GM18870 (cell line): Measurements from ENCODE around the gene CLEC10A.
"Not testable (repeated sequence)": the region's sequence is repeated elsewhere in the genome, so short reads cannot be mapped to it uniquely, and the experiment has no call there.

ENCODE experiments used
- ATAC-seq: cut with Tn5 transposase; IDR thresholded peaks from one replicate; pipeline ENCODE4 v1.9.1; 2021; ENCODE audit warnings: moderate library complexity; ENCODE audit not compliant: unreplicated experiment

CLEC10A gene, protein sequence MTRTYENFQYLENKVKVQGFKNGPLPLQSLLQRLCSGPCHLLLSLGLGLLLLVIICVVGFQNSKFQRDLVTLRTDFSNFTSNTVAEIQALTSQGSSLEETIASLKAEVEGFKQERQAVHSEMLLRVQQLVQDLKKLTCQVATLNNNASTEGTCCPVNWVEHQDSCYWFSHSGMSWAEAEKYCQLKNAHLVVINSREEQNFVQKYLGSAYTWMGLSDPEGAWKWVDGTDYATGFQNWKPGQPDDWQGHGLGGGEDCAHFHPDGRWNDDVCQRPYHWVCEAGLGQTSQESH

GRCh38 chr17:7079581-7080455, at the start of gene CLEC10A:
TSS of gene CLEC10A (minus strand) at chr17:7080251. CDS start at chr17:7078812, 1,439 bp downstream.
- ATAC-seq = no peak

GRCh38 chr17:7129311-7129710, 49.3 kb upstream of the CLEC10A start:
- no peak for ATAC-seq

GRCh38 chr17:7128160-7128559, 48.1 kb upstream of the CLEC10A start:
- no peak for ATAC-seq

DNA sequence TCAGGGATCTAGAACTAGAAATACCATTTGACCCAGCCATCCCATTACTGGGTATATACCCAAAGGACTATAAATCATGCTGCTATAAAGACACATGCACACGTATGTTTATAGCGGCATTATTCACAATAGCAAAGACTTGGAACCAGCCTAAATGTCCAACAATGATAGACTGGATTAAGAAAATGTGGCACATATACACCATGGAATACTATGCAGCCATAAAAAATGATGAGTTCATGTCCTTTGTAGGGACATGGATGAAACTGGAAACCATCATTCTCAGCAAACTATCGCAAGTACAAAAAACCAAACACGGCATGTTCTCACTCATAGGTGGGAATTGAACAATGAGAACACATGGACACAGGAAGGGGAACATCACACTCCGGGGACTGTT, 47.5 kb upstream of the CLEC10A start:
- not testable (repeated sequence) for ATAC-seq

GRCh38 chr17:7126386-7126785, 46.3 kb upstream of the CLEC10A start:
- not testable (repeated sequence) for ATAC-seq

DNA sequence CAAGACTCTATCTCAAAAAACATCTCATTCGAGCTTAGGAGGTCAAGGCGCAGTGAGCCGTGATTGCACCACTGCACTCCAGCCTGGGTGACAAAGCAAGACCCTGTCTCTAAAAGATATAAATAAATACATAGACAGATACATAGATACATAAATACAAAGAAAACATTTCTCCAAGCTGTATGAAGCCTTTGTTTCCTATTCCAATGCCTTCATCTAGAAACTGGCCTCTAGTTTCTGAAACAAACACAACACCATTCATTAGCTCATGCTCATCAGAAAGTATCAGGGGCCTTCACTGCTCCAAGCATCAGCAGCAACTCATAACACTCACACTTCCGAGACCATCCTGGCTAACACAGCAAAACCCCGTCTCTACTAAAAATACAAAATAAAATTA, 44.9 kb upstream of the CLEC10A start:
- ATAC-seq = no peak

DNA sequence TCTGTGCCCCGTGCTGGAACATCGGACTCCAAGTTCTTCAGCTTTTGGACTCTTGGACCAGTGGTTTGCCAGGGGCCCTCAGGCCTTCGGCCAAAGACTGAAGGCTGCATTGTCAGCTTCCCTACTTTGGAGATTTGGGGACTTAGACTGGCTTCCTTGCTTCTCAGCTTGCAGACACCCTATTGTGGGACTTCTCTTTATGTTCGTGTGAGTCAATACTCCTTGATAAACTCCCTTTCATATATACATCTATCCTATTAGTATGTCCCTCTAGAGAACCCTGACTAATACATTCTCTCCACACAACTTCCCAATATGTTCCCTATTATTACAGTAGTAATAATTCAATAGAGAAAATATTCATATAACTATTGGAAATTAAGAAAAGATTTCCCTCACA, 43.8 kb upstream of the CLEC10A start:
- no peak for ATAC-seq

DNA sequence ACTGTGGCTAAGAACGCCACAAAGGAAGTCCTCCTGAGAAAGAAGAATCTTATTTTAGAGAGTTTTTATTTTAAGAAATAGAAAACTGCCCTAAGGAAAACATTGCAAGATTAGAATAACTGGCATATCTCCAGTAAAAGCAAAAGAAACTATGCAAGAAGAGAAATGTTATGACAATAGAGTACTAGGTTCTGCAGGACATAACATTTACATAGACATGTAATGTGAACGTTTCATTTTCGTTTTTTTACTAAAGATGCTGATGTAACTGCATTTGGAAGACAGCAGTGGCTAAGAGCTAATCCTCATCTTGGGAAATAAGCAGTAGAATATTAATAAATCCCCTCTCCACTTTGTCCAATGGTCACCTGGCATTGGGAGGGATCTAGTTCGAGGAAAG, 42.3 kb upstream of the CLEC10A start:
- ATAC-seq = no peak

DNA sequence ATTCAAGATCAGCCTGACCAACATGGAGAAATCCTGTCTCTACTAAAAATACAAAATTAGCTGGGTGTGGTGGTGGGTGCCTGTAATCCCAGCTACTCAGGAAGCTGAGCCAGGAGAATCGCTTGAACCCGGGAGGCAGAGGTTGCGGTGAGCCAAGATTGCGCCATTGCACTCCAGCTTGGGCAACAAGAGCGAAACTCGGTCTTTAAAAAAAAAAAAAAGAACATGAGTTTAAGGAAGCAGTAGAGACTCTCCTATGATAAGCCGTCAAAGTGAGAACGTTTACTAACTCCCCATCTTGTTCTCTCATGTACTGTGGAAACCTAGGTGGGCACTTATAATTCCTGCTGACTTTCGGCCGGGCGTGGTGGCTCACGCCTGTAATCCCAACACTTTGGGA, 40.6 kb upstream of the CLEC10A start:
- not testable (repeated sequence) for ATAC-seq

DNA sequence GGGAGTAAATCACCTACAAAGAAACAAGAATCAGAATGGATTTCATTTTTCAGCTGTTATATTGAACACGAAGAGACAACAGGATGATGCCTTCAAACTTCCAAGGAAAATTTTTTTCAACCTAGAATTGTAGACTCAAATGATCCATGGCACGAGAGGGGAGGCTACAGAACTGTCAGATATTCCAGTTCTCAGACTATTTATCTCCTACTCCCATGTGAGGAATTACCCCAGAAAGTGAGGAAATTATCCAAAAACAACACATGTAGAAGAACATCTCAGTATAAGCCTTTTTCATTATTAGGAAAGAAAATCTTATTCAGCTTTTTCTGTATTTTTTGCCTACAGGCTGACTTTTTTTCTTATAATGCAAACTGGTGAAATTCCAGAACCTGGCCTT, 40.1 kb upstream of the CLEC10A start:
- ATAC-seq = no peak

- no peak for ATAC-seq
These were observed 39.3 kb upstream of the CLEC10A start for GRCh38 chr17:7119314-7119713.

- no peak for ATAC-seq
These were observed 35.0 kb upstream of the CLEC10A start for GRCh38 chr17:7114875-7115614.

GRCh38 chr17:7114241-7114874, 34.3 kb upstream of the CLEC10A start, which contains the start of gene ASGR2:
TSS of gene ASGR2 (minus strand) at chr17:7114822. CDS start at chr17:7114240, 582 bp downstream.
- ATAC-seq = no peak

GRCh38 chr17:7113273-7114071, 33.4 kb upstream of the CLEC10A start:
- no peak for ATAC-seq

DNA sequence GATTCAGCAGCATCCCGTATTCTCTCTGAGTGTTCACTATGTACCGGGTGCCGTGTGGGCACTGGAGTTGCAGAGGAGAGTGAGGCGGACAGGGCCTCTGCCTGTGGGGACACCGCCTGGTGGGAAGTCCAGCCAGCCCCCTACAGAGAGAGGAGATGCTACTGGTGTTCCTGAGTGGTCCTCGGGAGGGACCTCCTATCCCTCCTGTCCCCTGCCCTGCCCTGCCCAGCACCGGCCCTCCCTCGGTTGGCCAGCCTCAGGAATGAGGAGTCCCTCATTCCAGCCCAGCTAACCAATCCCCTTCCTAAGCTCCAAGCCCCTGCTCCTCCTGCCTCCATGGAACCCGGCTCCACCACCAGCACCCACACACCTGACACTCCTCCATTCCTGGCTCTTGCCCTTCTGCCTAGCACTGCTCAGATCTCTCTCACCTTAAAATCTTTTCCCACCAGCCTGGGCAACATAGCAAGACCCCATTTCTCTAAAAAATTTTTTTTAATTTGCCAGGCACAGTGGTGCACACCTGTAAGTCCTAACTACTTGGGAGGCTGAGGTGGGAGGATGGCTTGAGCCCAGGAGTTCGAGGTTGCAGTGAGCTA, 32.6 kb upstream of the CLEC10A start:
- ATAC-seq = no peak

GRCh38 chr17:7111784-7112509, 31.9 kb upstream of the CLEC10A start:
- ATAC-seq = no peak

DNA sequence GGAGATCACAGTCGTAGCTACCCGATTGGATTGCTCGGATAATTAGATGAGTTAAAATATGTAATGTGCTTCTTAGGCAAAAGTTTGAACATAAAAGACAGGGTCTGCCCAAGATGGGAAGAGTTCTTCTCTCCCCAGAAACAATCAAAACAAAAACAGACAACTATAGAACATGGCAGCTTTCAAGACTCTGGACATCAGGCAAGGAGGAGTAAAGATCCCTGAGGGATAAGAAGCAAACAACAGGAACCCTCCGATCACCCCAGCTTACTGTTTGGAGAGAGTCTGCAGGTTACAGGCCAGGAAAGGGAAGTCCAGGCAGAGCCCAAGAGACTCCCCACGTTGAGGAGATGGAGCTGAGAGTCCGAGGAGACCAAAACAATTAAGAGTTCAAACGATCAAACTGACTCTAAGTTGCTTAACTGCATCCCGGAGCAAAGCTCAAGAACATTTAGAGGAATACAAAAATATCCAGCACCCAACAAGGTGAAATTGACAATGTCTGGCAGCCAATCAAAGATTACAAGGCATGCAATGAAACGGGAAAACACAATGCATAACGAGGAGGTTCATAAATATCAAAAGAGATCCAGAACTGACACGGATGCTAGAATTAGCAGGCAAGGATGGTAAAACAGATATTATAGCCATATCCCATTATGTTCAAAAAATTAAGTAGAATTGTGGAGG, 30.7 kb upstream of the CLEC10A start:
- ATAC-seq = no peak
